ENCODE data around the gene MRGPRE. TPM values are rescaled to one million over a fixed set of nuclear protein-coding genes. Genes with fewer than 3 reads are reported as not detected.

Gene MRGPRE
- total RNA-seq, 1 donor from 2014 or later, result not detected

- no peak for DNase-seq (ENCODE audit: extremely low read depth, low read depth, low spot score)
Observed at GRCh38 chr11:3198815-3199214, 33.4 kb downstream of the MRGPRE start.

- no peak for DNase-seq (ENCODE audit: extremely low read depth, low read depth, low spot score)
Observed at GRCh38 chr11:3197878-3198528, 34.2 kb downstream of the MRGPRE start.

- no peak for DNase-seq (ENCODE audit: extremely low read depth, low read depth, low spot score)
Observed at GRCh38 chr11:3197044-3197695, 35.0 kb downstream of the MRGPRE start.

- DNase-seq (ENCODE audit: extremely low read depth, low read depth, low spot score), result no peak
Observed at GRCh38 chr11:3196161-3197043, 35.8 kb downstream of the MRGPRE start.

GRCh38 chr11:3195251-3196160, 36.7 kb downstream of the MRGPRE start:
- DNase-seq (ENCODE audit: extremely low read depth, low read depth, low spot score), result no peak

- no peak for DNase-seq (ENCODE audit: extremely low read depth, low read depth, low spot score)
Observed at GRCh38 chr11:3194016-3194816, 38.0 kb downstream of the MRGPRE start.

- DNase-seq (ENCODE audit: extremely low read depth, low read depth, low spot score), result no peak
Observed at GRCh38 chr11:3193373-3194015, 38.7 kb downstream of the MRGPRE start.

GRCh38 chr11:3192511-3193372, 39.5 kb downstream of the MRGPRE start:
- no peak for DNase-seq (ENCODE audit: extremely low read depth, low read depth, low spot score)

- DNase-seq (ENCODE audit: extremely low read depth, low read depth, low spot score), result no peak
Observed at GRCh38 chr11:3191586-3192324, 40.5 kb downstream of the MRGPRE start.

- no peak for DNase-seq (ENCODE audit: extremely low read depth, low read depth, low spot score)
Observed at GRCh38 chr11:3190600-3190999, 41.6 kb downstream of the MRGPRE start.

GRCh38 chr11:3189886-3190583, 42.2 kb downstream of the MRGPRE start:
- DNase-seq (ENCODE audit: extremely low read depth, low read depth, low spot score), result no peak

- no peak for DNase-seq (ENCODE audit: extremely low read depth, low read depth, low spot score)
Observed at GRCh38 chr11:3189196-3189843, 42.9 kb downstream of the MRGPRE start.

- no peak for DNase-seq (ENCODE audit: extremely low read depth, low read depth, low spot score)
Observed at GRCh38 chr11:3188496-3189195, 43.6 kb downstream of the MRGPRE start.

GRCh38 chr11:3186166-3186953, 45.9 kb downstream of the MRGPRE start:
- DNase-seq (ENCODE audit: extremely low read depth, low read depth, low spot score), result no peak

- DNase-seq (ENCODE audit: extremely low read depth, low read depth, low spot score), result no peak
Observed at GRCh38 chr11:3184732-3185347, 47.4 kb downstream of the MRGPRE start.
